ENCODE data around the gene FSCN2. TPM values are rescaled to one million over a fixed set of nuclear protein-coding genes. Genes with fewer than 3 reads are reported as not detected.

Gene FSCN2
- total RNA-seq, 1 experiment from 2014 or later: 1.6 TPM

- Mint-ChIP-seq H3K27ac (peak overlapping the region in 1 of 3 experiments; percentile 4; a peak in 1 of 7 replicates), H3K4me1 (peaks cover 16% of the 10 kb centered on the region in 2 experiments), H3K27me3 (ENCODE audit: low read depth) (no peaks in the 10 kb centered on the region), H3K36me3 (ENCODE audit: insufficient read depth in 1 of 3, low read depth in 3 of 3) (peaks cover 18 to 50% (median 46%) of the 10 kb centered on the region in 3 experiments; a peak in 6 of 7 replicates), H3K4me3 (peak overlapping the region; percentile 84 to 90), H3K9me3 (no peaks in the 10 kb centered on the region; a peak in 1 of 5 replicates)
- no peak overlapping the region for H2AK5ac ChIP-seq (ENCODE audit: insufficient read length, low read length)
- H4K5ac ChIP-seq (ENCODE audit: insufficient read length, low read depth, low read length): no peak overlapping the region
- H2BK12ac ChIP-seq (ENCODE audit: insufficient read length, low read depth, low read length): no peak overlapping the region
- H3K14ac ChIP-seq (ENCODE audit: insufficient read depth, low read length): no peak overlapping the region
- peaks cover 3% of the 10 kb centered on the region; the same call in 1 of the 2 replicates for H3K4me1 ChIP-seq (ENCODE audit: insufficient read depth, low read length)
- no peaks in the 10 kb centered on the region for H4K20me1 ChIP-seq (ENCODE audit: control insufficient read depth, insufficient read depth, insufficient read length)
- no peak overlapping the region for H2BK5ac ChIP-seq (ENCODE audit: insufficient read length, low read length)
- no CpG with 5 or more reads among the region's 27 CpGs for WGBS (ENCODE audit: extremely low coverage, insufficient read length, low lambda C conversion rate)
- DNase-seq: no peak
- no peak overlapping the region for H3K9ac ChIP-seq (ENCODE audit: extremely low read depth, insufficient read length, low read length)
- no peak overlapping the region for H3K4ac ChIP-seq (ENCODE audit: low read depth, low read length)
- H3K9me3 ChIP-seq (ENCODE audit: control insufficient read depth, low read depth, low read length): no peaks in the 10 kb centered on the region
- H2AFZ ChIP-seq (ENCODE audit: low read length): no peak overlapping the region
- peaks cover 2% of the 10 kb centered on the region; the same call in 1 of the 2 replicates for H3K79me2 ChIP-seq (ENCODE audit: insufficient read depth, low read length)
- no peak overlapping the region for H2BK120ac ChIP-seq (ENCODE audit: low read depth, low read length, poor library complexity, severe bottlenecking)
- H3K18ac ChIP-seq (ENCODE audit: insufficient read length, low read depth, low read length): no peak overlapping the region
- H4K91ac ChIP-seq (ENCODE audit: insufficient read length, low read depth, low read length): no peak overlapping the region
- no peak overlapping the region for H3K23ac ChIP-seq (ENCODE audit: insufficient read length, low read depth, low read length)
- TF ChIP-seq, protein P1, sequence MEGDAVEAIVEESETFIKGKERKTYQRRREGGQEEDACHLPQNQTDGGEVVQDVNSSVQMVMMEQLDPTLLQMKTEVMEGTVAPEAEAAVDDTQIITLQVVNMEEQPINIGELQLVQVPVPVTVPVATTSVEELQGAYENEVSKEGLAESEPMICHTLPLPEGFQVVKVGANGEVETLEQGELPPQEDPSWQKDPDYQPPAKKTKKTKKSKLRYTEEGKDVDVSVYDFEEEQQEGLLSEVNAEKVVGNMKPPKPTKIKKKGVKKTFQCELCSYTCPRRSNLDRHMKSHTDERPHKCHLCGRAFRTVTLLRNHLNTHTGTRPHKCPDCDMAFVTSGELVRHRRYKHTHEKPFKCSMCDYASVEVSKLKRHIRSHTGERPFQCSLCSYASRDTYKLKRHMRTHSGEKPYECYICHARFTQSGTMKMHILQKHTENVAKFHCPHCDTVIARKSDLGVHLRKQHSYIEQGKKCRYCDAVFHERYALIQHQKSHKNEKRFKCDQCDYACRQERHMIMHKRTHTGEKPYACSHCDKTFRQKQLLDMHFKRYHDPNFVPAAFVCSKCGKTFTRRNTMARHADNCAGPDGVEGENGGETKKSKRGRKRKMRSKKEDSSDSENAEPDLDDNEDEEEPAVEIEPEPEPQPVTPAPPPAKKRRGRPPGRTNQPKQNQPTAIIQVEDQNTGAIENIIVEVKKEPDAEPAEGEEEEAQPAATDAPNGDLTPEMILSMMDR (conservative IDR thresholded peaks at IDR 0.05): no peak
- H2BK20ac ChIP-seq (ENCODE audit: low read depth, low read length, poor library complexity, severe bottlenecking): no peak overlapping the region
- peaks cover 10% of the 10 kb centered on the region for H3K23me2 ChIP-seq (ENCODE audit: insufficient read length, low read depth, low read length, poor library complexity, severe bottlenecking)
- no peak overlapping the region for H4K8ac ChIP-seq (replicated peaks; ENCODE audit: insufficient read length, low read depth, low read length)
- H3K27ac ChIP-seq (ENCODE audit: insufficient read length, low read depth, low read length): no peak overlapping the region
- H3K27me3 ChIP-seq (ENCODE audit: insufficient read depth, low read length): no peaks in the 10 kb centered on the region
- no peak overlapping the region for H3T11ph ChIP-seq (ENCODE audit: low read length)
- H3K4me2 ChIP-seq (ENCODE audit: insufficient read depth, insufficient read length, low read length): peak overlapping the region; percentile 39
- H2BK15ac ChIP-seq (ENCODE audit: low read depth, low read length): no peak overlapping the region
- no peak overlapping the region for H3K56ac ChIP-seq (ENCODE audit: insufficient read length, low read depth, low read length)
- peaks cover 5% of the 10 kb centered on the region for H3K79me1 ChIP-seq (ENCODE audit: insufficient read depth, low read depth, low read length, poor library complexity, severe bottlenecking)
Observed at GRCh38 chr17:81550830-81551457, 22.8 kb downstream of the FSCN2 start.
